Fibroblast of upper back skin (primary cell): ENCODE results near the gene AFF3.
A peak's percentile ranks its signal among the peaks of the same experiment; 100 is the strongest.

ENCODE experiments used
- DNase-seq: peaks from one replicate; pipeline ENCODE4 v3.0.0-alpha.2; 2013

The AFF3 gene

GRCh38 chr2:99850084-99850710 is 292.2 kb downstream of the AFF3 start:
- no peak for DNase-seq

- DNase-seq, result no peak
Observed at GRCh38 chr2:99846462-99847107, 295.8 kb downstream of the AFF3 start.

- DNase-seq, result peak; percentile 55
Observed at GRCh38 chr2:99845296-99845695, 297.1 kb downstream of the AFF3 start.

GRCh38 chr2:99842451-99842850 is 299.9 kb downstream of the AFF3 start:
- DNase-seq, result no peak

GRCh38 chr2:99841749-99842148 is 300.6 kb downstream of the AFF3 start:
- peak; percentile 81 for DNase-seq

- no peak for DNase-seq
Observed at GRCh38 chr2:99840831-99841230, 301.6 kb downstream of the AFF3 start.

GRCh38 chr2:99836690-99837605 is 305.4 kb downstream of the AFF3 start:
- peak; percentile 89 for DNase-seq

- DNase-seq, result no peak
Observed at GRCh38 chr2:99834426-99834825, 308.0 kb downstream of the AFF3 start.

GRCh38 chr2:99833586-99834201 is 308.7 kb downstream of the AFF3 start:
- no peak for DNase-seq

- DNase-seq, result no peak
Observed at GRCh38 chr2:99832926-99833325, 309.5 kb downstream of the AFF3 start.

- no peak for DNase-seq
Observed at GRCh38 chr2:99831772-99832171, 310.6 kb downstream of the AFF3 start.

GRCh38 chr2:99827296-99827999 is 314.9 kb downstream of the AFF3 start:
- no peak for DNase-seq

GRCh38 chr2:99825630-99826029 is 316.8 kb downstream of the AFF3 start:
- DNase-seq, result no peak

GRCh38 chr2:99824758-99825157 is 317.6 kb downstream of the AFF3 start:
- no peak for DNase-seq

- DNase-seq, result peak; percentile 50
Observed at GRCh38 chr2:99822474-99823207, 319.7 kb downstream of the AFF3 start.

GRCh38 chr2:99821984-99822383 is 320.4 kb downstream of the AFF3 start:
- no peak for DNase-seq

- DNase-seq, result peak; percentile 67
Observed at GRCh38 chr2:99821572-99821971, 320.8 kb downstream of the AFF3 start.

GRCh38 chr2:99821039-99821438 is 321.4 kb downstream of the AFF3 start:
- DNase-seq, result no peak

GRCh38 chr2:99819766-99820165 is 322.6 kb downstream of the AFF3 start:
- DNase-seq, result no peak

- peak; percentile 32 for DNase-seq
Observed at GRCh38 chr2:99818842-99819241, 323.5 kb downstream of the AFF3 start.

- DNase-seq, result no peak
Observed at GRCh38 chr2:99816908-99817307, 325.5 kb downstream of the AFF3 start.

- DNase-seq, result no peak
Observed at GRCh38 chr2:99812426-99812825, 330.0 kb downstream of the AFF3 start.
